Measurements from ENCODE around the gene ATP8B4.
"Not testable (repeated sequence)": the region's sequence is repeated elsewhere in the genome, so short reads cannot be mapped to it uniquely, and the experiment has no call there.

The ATP8B4 gene

GRCh38 chr15:50119063-50120040 lies at the start of gene ATP8B4:
Gene ATP8B4 (minus strand): TSS chr15:50119233. CDS start chr15:50106966, 12,267 bp downstream.
- DNase-seq (ENCODE audit: low read depth): no peak

DNA sequence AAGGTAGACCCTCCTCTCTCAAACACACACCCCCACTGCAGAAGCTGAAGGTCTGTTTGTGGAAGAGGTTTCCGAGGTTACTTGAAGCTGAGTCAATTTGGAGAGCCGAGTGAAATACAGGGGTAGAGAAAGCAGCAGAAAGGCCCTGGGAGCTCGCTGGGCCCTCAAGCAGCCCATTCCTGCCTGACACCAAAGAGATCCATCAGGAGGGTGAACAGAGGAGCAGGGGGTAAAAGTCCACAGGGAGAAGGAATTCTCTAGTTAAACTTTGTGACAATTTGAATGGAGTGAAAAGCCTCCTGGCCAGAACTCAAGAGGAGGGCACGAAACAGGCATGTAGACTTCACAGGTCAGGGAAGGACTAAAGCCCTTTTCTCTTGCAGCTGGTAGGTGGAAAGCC lies 49.3 kb upstream of the ATP8B4 start:
- no peak for DNase-seq (ENCODE audit: low read depth)

DNA sequence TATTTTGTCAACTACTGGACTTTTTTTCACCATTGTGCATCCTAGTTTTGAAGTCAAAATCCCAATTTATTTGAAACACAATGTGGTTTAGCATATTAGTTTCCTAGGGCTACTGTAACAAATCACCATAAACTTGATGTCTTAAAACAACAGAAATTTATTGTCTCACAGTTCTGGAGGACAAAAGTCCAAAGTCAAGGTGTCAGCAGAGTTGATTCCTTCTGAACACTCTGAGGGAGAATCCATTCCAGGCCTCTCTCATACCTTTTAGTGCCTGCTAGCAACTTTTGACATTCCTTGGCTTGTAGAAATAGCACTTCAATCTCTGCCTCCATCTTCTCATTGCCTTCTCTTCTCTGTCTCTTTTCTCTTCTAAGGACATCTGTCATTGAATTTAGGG lies 48.1 kb upstream of the ATP8B4 start:
- no peak for DNase-seq (ENCODE audit: low read depth)

DNA sequence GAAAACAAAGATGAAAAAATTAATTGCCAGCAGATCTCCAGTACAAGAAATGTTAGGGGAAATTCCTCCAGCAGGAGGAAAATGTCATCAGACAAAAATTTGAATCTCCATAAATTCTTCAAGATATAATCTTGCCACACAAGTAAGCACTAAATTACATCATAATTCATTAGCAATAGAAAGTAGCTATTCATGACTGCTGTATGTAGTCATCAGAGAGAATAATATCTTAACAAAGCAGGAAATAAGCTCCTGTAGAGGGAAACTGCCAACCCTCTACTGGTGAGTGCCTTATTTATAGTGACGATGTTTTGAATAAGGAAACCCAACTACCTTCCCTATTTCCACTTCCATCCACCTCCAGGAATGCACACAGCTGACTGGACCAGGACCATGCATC lies 47.2 kb upstream of the ATP8B4 start:
- no peak for DNase-seq (ENCODE audit: low read depth)

DNA sequence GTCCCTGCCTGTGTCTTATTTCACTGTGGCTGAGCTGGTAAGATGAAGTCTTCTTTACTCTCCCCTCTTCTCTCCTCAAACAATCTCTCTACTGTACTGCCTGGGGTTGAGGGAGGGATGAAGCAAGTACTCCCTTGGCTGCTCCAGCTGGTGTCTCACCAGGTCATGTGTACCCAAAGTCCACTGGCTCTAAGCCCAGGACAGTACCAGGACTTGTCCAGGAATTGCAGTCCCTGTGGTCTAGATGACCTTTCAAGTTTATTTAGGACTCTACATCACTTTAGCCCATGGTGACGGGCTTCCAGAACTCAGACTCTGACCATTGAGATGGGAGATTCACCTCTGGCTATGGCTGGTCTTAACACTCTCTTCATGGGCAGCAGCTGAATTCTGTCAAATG lies 45.4 kb upstream of the ATP8B4 start:
- DNase-seq (ENCODE audit: low read depth): no peak

DNA sequence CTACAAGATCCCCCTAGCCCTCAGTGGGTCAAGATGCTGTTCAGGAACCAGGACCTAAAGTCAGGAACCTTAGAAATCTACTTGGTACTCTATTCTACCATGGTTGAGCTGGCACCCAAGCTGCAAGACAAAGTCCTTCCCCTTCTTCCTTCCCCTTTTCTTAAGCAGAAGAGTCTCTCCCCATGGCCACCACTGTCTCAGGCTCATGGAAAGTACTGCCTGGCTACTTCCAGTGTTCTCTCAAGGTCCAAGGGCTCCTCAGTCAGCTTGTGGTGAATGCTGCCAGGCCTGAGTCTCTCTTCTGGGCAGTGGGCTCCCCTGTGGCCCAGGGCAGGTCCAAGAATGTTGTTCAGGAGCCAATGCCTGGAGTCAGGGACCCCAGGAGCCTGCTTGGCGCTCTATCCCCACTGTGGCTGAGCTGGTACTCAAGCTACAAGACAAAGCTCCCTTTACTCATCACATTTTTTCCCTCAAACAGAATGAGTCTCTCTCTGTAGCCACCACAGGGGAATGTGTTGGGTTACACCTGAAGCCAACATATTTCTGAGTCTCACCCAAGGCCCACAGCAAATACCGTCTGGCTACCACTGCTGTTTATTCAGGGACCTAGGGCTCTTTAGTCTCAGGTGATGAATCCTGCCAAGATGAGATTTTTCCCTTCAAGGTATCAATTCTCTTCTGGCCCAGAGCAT lies 44.8 kb upstream of the ATP8B4 start:
- no peak for DNase-seq (ENCODE audit: low read depth)

GRCh38 chr15:50162969-50163718 lies 44.1 kb upstream of the ATP8B4 start:
- DNase-seq (ENCODE audit: low read depth): no peak

- not testable (repeated sequence) for DNase-seq (ENCODE audit: low read depth)
Measured at GRCh38 chr15:50158236-50158635, 39.2 kb upstream of the ATP8B4 start.

DNA sequence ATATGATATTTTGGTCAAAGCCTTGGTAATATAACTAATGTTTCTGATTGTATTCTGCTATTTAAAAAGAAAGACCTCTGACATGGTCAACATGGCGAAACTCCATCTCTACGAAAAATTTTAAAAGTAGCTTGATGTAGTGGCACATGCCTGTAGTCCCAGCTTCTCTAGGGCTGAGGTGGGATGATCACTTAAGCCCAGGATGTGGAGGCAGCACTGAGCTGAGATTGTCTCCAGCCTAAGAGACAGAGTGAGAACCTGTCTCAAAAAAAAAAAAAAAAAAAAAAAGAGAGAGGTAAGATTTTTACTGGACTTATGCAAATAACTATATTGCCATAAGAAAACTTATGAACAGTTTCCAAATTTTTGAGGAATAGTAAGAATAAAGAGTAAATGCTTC lies 32.4 kb upstream of the ATP8B4 start:
- DNase-seq (ENCODE audit: low read depth): no peak

GRCh38 chr15:50150851-50151250 lies 31.8 kb upstream of the ATP8B4 start:
- DNase-seq (ENCODE audit: low read depth): no peak

DNA sequence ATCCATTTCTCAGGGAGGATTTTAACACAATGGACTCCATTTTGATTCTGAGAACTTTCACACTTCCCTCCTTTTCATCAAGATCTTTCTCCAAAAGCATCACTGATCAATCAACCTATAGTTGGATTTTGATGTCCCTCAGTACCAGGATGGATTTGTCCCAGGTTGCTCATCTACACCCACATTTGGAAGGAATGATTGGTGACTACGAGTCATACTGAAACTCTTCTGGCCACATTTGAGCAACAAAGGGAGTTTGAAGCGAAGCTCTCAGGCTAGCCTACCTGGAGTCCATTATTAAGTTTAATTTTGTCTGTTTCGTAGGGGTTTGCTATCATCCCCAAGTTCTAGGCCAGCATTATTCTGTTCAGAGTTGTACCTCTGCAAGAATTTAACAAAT lies 31.3 kb upstream of the ATP8B4 start:
- DNase-seq (ENCODE audit: low read depth): no peak

DNA sequence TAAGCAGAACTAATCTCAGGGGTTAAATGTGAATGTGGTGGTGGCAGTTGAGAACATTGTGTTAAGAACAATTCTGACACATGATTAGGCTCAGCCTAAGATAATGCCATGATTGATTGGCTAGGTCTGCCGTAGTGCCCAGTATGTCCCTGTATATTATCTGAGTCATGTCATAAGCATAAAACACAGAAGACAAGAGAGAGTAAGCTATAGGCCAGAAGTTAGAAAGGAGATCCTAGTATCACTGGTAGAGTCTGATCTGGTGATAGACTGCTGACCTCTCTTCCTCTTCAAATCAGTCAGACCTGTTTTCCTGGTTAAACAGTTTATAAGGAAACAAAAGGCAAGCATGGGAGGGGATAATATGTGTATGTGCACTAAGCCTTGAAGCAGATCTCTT lies 30.1 kb upstream of the ATP8B4 start:
- no peak for DNase-seq (ENCODE audit: low read depth)

DNA sequence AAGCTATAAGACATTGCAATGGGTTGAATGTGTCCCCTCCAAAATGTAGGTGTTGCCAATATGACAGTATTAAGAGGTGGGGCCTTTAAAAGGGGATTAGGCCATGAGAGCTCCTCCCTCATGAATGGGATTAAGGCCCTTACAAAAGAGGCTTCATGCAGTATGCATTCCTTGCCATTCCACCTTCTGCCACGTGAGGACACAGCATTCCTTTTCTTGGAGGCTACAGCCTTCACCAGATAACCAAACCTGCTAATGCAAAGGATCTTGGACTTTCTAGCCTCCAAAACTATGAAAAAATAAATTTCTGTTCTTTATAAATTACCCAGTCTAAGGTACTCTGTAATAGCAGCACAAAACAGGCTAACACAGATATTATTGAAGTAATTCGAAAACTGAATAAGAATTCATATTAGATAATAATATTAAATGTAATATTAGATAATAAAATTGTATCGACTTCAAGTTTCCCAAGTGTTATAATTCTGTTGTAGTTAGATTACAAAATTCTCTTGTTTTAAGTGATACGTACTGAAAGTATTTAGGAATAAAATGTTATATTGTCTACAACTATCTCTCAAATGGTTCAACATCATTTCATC lies 29.4 kb upstream of the ATP8B4 start:
- DNase-seq (ENCODE audit: low read depth): no peak

GRCh38 chr15:50146632-50147031 lies 27.6 kb upstream of the ATP8B4 start:
- no peak for DNase-seq (ENCODE audit: low read depth)

- no peak for DNase-seq (ENCODE audit: low read depth)
Measured at GRCh38 chr15:50145451-50145872, 26.4 kb upstream of the ATP8B4 start.

GRCh38 chr15:50144341-50145120 lies 25.5 kb upstream of the ATP8B4 start:
- DNase-seq (ENCODE audit: low read depth): no peak

- DNase-seq (ENCODE audit: low read depth): no peak
Measured at GRCh38 chr15:50143255-50143860, 24.3 kb upstream of the ATP8B4 start.

DNA sequence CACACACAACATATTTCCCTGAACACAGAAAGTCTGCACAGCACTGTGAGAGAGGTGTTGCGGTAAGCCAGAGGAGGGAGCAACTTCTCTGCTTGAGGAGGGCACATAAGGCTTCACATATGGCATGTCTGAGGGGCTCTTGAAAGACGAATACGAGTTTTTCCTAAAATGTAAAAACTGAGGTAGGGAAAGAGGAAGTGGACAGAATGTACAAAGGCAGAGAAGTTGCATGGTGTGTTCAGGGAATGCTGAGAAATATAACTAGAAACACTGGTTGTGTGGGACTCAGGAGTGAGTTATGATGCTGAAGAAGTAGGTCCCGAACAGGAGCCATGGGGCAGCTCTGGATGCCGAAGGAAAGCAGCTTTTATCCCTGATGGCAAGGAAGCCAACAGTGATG lies 22.8 kb upstream of the ATP8B4 start:
- no peak for DNase-seq (ENCODE audit: low read depth)

- no peak for DNase-seq (ENCODE audit: low read depth)
Measured at GRCh38 chr15:50140983-50141382, 21.9 kb upstream of the ATP8B4 start.

DNA sequence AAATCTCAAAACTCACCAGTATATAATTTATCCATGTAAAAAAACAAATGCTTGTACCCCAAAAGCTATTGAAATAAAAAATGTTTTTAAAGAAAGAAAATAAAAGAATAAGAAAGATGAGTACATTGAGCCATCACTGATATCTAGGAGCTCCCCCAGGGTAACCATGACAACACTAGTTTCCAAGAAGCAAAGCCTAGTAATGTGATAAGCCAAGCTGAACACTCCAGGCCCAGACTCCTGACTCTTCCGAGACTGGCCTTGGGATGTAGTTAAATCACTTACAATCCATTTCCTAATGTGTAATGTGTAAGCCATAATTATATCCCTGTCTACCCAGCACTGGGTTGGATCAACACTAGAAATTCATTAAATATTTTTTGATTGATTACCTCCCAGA lies 21.1 kb upstream of the ATP8B4 start:
- DNase-seq (ENCODE audit: low read depth): no peak

- DNase-seq (ENCODE audit: low read depth): no peak
Measured at GRCh38 chr15:50138391-50138790, 19.4 kb upstream of the ATP8B4 start.
